Activated T-cell treated with anti-CD3 and anti-CD28 coated beads, Interleukin-2, amount 50 U/mL, for 1 hour (primary cell): ENCODE results near the gene SPATA1.

Source experiments
- DNase-seq: peaks from one replicate; pipeline ENCODE4 v3.0.0-alpha.2; 2020

Gene SPATA1

GRCh38 chr1:84598418-84598817 lies 92.2 kb downstream of the SPATA1 start:
- no peak for DNase-seq

- DNase-seq, result no peak
Observed at GRCh38 chr1:84598846-84599741, 92.9 kb downstream of the SPATA1 start.

- no peak for DNase-seq
Observed at GRCh38 chr1:84600796-84601195, 94.6 kb downstream of the SPATA1 start.

GRCh38 chr1:84603223-84603622 lies 97.0 kb downstream of the SPATA1 start:
- no peak for DNase-seq

GRCh38 chr1:84603941-84604830 lies 98.0 kb downstream of the SPATA1 start:
- DNase-seq, result no peak

- DNase-seq, result no peak
Observed at GRCh38 chr1:84605157-84605556, 99.0 kb downstream of the SPATA1 start.

GRCh38 chr1:84606977-84607376 lies 100.8 kb downstream of the SPATA1 start:
- DNase-seq, result no peak

GRCh38 chr1:84611091-84611490 lies 104.9 kb downstream of the SPATA1 start:
- no peak for DNase-seq

- no peak for DNase-seq
Observed at GRCh38 chr1:84611796-84612195, 105.6 kb downstream of the SPATA1 start.

- DNase-seq, result no peak
Observed at GRCh38 chr1:84613026-84613425, 106.8 kb downstream of the SPATA1 start.

GRCh38 chr1:84613887-84614286 lies 107.7 kb downstream of the SPATA1 start:
- no peak for DNase-seq

- DNase-seq, result no peak
Observed at GRCh38 chr1:84615790-84616189, 109.6 kb downstream of the SPATA1 start.
